ENCODE results near the gene MAST2.
"Not testable (repeated sequence)": the region's sequence is repeated elsewhere in the genome, so short reads cannot be mapped to it uniquely, and the experiment has no call there.

MAST2 gene

DNA sequence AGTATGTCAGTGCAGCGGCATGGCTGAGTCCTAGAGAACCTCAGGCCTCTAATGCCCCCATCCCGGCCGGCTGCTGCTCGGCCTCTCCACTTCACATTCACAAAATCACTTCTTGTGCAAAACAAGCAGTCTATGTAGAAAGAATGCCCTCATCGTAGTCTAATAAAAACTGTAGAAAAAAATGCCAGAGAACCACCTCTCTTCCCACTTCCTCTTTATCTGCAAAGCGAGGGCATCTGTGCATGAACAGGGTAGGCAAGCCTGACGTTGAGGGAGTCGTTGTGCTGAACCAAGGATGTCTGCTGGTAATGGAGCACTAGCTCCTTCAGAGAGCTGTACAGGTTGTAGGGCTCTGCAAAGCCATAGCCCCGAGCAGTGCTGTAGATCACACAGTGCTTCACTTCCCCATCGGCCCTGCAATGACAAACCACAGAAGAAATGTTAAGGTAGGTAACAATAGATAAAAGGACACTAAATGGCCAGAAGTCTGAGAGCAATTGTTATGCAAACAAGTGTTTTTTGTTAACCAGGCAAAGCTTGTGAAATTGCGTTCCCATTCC, 240.1 kb downstream of the MAST2 start:
- ChIA-PET POLR2A (no interaction called here), CTCF (interaction anchor here (0.8 to 13.7 kb wide), 5 partner anchors 29 to 180 kb away, joined by 3 to 256 read pairs (median 3); partner anchors contain the start of genes P3R3URF and TSPAN1)
- TF ChIP-seq, protein P1, sequence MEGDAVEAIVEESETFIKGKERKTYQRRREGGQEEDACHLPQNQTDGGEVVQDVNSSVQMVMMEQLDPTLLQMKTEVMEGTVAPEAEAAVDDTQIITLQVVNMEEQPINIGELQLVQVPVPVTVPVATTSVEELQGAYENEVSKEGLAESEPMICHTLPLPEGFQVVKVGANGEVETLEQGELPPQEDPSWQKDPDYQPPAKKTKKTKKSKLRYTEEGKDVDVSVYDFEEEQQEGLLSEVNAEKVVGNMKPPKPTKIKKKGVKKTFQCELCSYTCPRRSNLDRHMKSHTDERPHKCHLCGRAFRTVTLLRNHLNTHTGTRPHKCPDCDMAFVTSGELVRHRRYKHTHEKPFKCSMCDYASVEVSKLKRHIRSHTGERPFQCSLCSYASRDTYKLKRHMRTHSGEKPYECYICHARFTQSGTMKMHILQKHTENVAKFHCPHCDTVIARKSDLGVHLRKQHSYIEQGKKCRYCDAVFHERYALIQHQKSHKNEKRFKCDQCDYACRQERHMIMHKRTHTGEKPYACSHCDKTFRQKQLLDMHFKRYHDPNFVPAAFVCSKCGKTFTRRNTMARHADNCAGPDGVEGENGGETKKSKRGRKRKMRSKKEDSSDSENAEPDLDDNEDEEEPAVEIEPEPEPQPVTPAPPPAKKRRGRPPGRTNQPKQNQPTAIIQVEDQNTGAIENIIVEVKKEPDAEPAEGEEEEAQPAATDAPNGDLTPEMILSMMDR (IDR thresholded peaks at IDR 0.05; ENCODE audit: control extremely low read depth, extremely low read depth, low read depth, missing control alignments): no peak
- peak; percentile 63 for DNase-seq (ENCODE audit: extremely low spot score)

DNA sequence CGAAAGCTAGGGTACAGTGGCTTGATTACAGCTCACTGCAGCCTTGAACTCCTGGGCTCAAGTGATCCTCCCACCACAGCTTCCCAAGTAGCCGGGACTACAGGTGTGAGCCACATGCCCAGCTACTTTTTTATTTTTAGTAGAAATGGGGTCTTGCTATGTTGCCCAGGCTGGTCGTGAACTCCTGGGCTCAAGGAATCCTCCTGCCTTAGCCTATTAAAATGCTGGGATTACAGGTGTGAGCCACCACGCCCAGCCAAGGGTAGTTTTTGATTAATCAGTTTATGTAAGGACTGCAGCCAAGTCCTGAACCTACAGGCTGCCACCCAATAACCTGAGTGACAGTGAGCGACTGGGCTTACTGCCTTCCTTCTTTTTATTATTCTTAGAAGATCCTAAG, 240.7 kb downstream of the MAST2 start:
- DNase-seq (ENCODE audit: extremely low spot score): no peak
- TF ChIP-seq, protein P1 (IDR thresholded peaks at IDR 0.05; ENCODE audit: control extremely low read depth, extremely low read depth, low read depth, missing control alignments): no peak
- ChIA-PET POLR2A (no interaction called here), CTCF (interaction anchor here (0.8 to 13.7 kb wide), 5 partner anchors 28 to 180 kb away, joined by 3 to 256 read pairs (median 3); partner anchors contain the start of genes P3R3URF and TSPAN1)

DNA sequence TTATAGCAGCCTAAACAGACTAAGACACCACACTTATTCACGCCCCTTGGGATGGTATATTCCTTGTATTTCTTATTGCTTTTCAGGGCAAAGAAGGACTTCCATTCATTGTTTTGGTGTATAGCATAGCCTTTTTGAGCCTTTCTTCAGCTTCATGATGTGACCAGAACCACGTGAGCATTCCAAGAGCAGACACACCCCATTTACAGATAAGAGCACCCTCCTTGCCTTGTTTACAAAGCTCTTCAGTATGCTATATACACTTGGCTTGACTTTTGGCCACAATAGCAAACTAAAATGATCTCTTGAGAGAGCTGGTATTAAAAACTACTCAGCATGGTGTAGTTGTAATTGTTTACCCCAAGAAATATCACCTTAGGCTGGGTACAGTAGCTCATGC, 250.3 kb downstream of the MAST2 start:
- ChIA-PET POLR2A (no interaction called here), CTCF (interaction anchor here (1.1 to 1.8 kb wide), 2 partner anchors 18 to 170 kb away, joined by 5 to 6 read pairs; no protein-coding TSS in a partner anchor)
- no peak for DNase-seq (ENCODE audit: extremely low spot score)
- TF ChIP-seq, protein P1 (IDR thresholded peaks at IDR 0.05; ENCODE audit: control extremely low read depth, extremely low read depth, low read depth, missing control alignments): no peak

DNA sequence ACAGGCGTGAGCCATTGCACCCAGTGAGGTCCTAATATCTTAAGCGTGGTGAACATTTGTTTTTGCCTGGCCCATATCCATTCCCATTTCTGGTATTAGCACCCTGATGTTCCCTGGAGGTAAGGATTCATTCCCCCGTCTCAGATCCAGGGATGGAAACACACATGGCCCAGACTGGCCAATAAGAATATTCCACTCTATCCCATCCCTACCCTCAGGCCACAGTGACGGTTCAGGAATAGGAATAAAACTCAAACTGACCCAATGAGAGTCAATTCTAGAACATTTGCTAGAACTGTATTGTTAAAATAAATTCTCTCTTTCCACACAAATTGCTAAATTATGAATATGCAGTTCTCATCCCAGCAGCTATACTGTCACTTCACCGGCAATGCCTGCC, 252.9 kb downstream of the MAST2 start:
- TF ChIP-seq, protein P1 (IDR thresholded peaks at IDR 0.05; ENCODE audit: control extremely low read depth, extremely low read depth, low read depth, missing control alignments): no peak
- DNase-seq (ENCODE audit: extremely low spot score): no peak
- POLR2A ChIA-PET: no interaction called here
- CTCF ChIA-PET: interaction anchor here (0.8 kb wide), 1 partner anchor 23 kb away, joined by 3 read pairs; no protein-coding TSS in a partner anchor

DNA sequence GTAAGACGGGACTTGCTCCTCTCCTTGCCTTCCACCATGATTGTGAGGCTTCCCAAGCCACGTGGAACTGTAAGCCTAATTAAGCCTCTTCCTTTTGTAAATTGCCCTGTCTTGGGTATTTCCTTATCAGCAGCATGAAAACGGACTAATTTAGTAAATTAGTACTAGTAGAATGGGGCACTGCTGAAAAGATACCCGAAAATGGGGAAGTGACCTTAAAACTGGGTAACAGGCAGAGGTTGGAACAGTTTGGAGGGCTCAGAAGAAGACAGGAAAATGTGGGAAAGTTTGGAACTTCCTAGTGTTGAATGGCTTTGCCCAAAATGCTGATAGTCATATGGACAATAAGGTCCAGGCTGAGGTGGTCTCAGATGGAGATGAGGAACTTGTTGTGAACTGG, 253.8 kb downstream of the MAST2 start:
- CTCF ChIA-PET: interaction anchor here (1.7 kb wide), 1 partner anchor 17 kb away, joined by 3 read pairs; no protein-coding TSS in a partner anchor
- POLR2A ChIA-PET; DNase-seq (ENCODE audit: extremely low spot score): not testable (repeated sequence)

DNA sequence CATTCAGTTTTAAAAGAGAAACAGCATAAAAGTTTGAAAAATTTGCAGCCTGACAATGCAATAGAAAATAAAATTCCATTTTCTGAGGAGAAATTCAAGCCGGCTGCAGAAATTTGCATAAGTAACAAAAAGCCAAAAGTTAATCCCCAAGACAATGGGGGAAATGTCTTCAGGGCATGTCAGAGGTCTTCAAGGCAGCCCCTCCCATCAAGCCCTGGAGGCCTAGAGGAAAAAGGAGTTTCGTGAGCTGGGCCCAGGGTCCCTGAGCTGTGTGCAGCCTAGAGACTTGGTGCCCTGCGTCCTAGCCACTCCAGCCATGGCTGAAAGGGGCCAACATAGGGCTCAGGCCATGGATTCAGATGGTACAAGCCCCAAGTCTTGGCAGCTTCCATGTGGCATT, 254.4 kb downstream of the MAST2 start:
- POLR2A ChIA-PET: no interaction called here
- CTCF ChIA-PET: interaction anchor here (1.1 to 1.7 kb wide), 2 partner anchors 17 to 109 kb away, joined by 3 read pairs; no protein-coding TSS in a partner anchor

DNA sequence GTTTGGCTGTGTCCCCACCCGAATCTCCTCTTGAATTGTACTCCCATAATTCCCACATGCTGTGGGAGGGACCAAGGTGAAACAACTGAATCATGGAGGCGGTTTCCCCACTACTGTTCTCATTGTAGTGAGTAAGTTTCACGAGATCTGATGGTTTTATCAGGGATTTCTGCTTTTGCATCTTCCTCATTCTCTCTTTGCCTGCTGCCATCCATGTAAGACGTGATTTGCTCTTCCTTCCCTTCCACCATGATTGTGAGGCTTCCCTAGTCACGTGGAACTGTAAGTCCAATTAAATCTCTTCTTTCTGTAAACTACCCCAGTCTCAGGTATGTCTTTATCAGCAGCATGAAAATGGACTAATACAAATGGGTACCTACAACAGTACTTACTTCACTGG, 255.5 kb downstream of the MAST2 start:
- ChIA-PET CTCF (interaction anchor here (0.9 to 1.7 kb wide), 3 partner anchors 16 to 108 kb away, joined by 3 read pairs; no protein-coding TSS in a partner anchor), POLR2A (no interaction called here)
- no peak for DNase-seq (ENCODE audit: extremely low spot score)
- TF ChIP-seq, protein P1 (IDR thresholded peaks at IDR 0.05; ENCODE audit: control extremely low read depth, extremely low read depth, low read depth, missing control alignments): no peak

More for the DNA sequence above, 254.4 kb downstream of the MAST2 start:
- no peak for DNase-seq (ENCODE audit: extremely low spot score)
- TF ChIP-seq, protein P1 (IDR thresholded peaks at IDR 0.05; ENCODE audit: control extremely low read depth, extremely low read depth, low read depth, missing control alignments): no peak
